ENCODE data around the gene TAF4. TPM values are rescaled to one million over a fixed set of nuclear protein-coding genes. Genes with fewer than 3 reads are reported as not detected.

Gene TAF4
- total and polyA plus RNA-seq, 2 of the 13 experiments (the other 11 are each of a cell fraction or from before 2014, with no cell fraction given), result 5.9 to 12.0 TPM

DNA sequence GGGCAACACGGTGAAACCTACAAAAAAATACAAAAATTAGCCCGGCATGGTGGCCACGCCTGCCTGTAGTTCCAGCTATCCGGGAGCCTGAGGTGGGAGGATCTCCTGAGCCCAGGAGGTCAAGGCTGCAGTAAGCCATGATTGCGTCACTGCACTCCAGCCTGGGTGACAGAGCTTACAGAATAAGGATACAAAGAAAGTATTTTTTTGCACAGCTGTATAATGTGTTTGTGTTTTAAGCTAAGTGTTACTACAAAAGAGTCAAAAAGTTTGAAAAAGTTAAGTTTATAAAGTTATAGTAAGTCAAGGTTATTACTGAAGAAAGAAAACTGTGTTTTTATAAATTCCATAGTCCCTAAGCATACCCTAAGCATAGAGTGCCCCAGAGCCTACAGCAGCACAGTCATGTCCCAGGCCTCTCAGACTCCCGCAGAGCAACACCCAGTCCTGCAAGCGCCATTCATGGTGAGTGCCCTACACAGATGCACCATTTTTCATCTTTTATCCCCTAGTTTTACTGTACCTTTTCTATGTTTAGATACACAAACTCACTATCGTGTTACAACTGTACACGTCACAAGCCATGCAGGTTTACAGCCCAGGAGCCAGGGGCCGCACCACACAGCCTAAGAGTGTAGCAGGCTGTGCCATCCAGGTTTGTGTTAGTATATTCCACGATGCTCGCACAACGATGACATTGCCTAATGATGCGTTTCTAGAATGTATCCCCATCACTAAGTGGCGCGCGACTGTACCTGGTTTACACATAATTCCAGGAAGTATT, 22.4 kb downstream of the TAF4 start (continued):
- TF ChIP-seq, protein P1, sequence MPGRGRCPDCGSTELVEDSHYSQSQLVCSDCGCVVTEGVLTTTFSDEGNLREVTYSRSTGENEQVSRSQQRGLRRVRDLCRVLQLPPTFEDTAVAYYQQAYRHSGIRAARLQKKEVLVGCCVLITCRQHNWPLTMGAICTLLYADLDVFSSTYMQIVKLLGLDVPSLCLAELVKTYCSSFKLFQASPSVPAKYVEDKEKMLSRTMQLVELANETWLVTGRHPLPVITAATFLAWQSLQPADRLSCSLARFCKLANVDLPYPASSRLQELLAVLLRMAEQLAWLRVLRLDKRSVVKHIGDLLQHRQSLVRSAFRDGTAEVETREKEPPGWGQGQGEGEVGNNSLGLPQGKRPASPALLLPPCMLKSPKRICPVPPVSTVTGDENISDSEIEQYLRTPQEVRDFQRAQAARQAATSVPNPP (CRISPR knock-in tag; IDR thresholded peaks at IDR 0.05), result no peak
- peak; percentile 88 for TF ChIP-seq NR2F2 (IDR thresholded peaks at IDR 0.05; ENCODE audit: borderline replicate concordance, low read depth)
- TF ChIP-seq, protein P2, sequence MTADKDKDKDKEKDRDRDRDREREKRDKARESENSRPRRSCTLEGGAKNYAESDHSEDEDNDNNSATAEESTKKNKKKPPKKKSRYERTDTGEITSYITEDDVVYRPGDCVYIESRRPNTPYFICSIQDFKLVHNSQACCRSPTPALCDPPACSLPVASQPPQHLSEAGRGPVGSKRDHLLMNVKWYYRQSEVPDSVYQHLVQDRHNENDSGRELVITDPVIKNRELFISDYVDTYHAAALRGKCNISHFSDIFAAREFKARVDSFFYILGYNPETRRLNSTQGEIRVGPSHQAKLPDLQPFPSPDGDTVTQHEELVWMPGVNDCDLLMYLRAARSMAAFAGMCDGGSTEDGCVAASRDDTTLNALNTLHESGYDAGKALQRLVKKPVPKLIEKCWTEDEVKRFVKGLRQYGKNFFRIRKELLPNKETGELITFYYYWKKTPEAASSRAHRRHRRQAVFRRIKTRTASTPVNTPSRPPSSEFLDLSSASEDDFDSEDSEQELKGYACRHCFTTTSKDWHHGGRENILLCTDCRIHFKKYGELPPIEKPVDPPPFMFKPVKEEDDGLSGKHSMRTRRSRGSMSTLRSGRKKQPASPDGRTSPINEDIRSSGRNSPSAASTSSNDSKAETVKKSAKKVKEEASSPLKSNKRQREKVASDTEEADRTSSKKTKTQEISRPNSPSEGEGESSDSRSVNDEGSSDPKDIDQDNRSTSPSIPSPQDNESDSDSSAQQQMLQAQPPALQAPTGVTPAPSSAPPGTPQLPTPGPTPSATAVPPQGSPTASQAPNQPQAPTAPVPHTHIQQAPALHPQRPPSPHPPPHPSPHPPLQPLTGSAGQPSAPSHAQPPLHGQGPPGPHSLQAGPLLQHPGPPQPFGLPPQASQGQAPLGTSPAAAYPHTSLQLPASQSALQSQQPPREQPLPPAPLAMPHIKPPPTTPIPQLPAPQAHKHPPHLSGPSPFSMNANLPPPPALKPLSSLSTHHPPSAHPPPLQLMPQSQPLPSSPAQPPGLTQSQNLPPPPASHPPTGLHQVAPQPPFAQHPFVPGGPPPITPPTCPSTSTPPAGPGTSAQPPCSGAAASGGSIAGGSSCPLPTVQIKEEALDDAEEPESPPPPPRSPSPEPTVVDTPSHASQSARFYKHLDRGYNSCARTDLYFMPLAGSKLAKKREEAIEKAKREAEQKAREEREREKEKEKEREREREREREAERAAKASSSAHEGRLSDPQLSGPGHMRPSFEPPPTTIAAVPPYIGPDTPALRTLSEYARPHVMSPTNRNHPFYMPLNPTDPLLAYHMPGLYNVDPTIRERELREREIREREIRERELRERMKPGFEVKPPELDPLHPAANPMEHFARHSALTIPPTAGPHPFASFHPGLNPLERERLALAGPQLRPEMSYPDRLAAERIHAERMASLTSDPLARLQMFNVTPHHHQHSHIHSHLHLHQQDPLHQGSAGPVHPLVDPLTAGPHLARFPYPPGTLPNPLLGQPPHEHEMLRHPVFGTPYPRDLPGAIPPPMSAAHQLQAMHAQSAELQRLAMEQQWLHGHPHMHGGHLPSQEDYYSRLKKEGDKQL (CRISPR knock-in tag; IDR thresholded peaks at IDR 0.05; ENCODE audit: low read depth), result no peak
- TF ChIP-seq KLF11 (CRISPR knock-in tag; IDR thresholded peaks at IDR 0.05), result no peak
- TF ChIP-seq, protein P3, sequence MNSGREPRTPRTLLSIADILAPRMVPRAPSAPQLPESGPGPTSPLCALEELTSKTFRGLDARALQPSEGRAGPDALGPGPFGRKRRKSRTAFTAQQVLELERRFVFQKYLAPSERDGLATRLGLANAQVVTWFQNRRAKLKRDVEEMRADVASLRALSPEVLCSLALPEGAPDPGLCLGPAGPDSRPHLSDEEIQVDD (CRISPR knock-in tag; IDR thresholded peaks at IDR 0.05; ENCODE audit: borderline replicate concordance), result no peak
- no peak for TF ChIP-seq ZNF296 (CRISPR knock-in tag; conservative IDR thresholded peaks at IDR 0.05)
- no peak for TF ChIP-seq MED8 (CRISPR knock-in tag; IDR thresholded peaks at IDR 0.05; ENCODE audit: insufficient replicate concordance)
- TF ChIP-seq, protein P4, sequence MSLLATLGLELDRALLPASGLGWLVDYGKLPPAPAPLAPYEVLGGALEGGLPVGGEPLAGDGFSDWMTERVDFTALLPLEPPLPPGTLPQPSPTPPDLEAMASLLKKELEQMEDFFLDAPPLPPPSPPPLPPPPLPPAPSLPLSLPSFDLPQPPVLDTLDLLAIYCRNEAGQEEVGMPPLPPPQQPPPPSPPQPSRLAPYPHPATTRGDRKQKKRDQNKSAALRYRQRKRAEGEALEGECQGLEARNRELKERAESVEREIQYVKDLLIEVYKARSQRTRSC (CRISPR knock-in tag; IDR thresholded peaks at IDR 0.05; ENCODE audit: low read depth), result no peak
- TF ChIP-seq SNAI1 (CRISPR knock-in tag; IDR thresholded peaks at IDR 0.05; ENCODE audit: borderline replicate concordance), result no peak
- no peak for TF ChIP-seq RNF2 (conservative IDR thresholded peaks at IDR 0.05; ENCODE audit: low read depth)
- TF ChIP-seq ZFP36 (IDR thresholded peaks at IDR 0.05; ENCODE audit: borderline replicate concordance, low read depth, low read length, partially characterized antibody), result no peak
- no peak for TF ChIP-seq GZF1 (CRISPR knock-in tag; IDR thresholded peaks at IDR 0.05)
- peak; percentile 55; the same call in 1 of the 2 replicates for TF ChIP-seq GFI1 (CRISPR knock-in tag; IDR thresholded peaks at IDR 0.05; ENCODE audit: borderline replicate concordance)
- no peak for TF ChIP-seq ZC3H13 (CRISPR knock-in tag; IDR thresholded peaks at IDR 0.05)
- TF ChIP-seq ZNF101 (CRISPR knock-in tag; IDR thresholded peaks at IDR 0.05; ENCODE audit: borderline replicate concordance, low read depth), result no peak
- no peak for TF ChIP-seq EHMT2 (IDR thresholded peaks at IDR 0.05; ENCODE audit: borderline replicate concordance, low read depth, low read length)
- no peak for TF ChIP-seq SOX13 (IDR thresholded peaks at IDR 0.05)
- TF ChIP-seq SOX13 (CRISPR knock-in tag; conservative IDR thresholded peaks at IDR 0.05 in 1 of 2, IDR thresholded peaks at IDR 0.05 in 1 of 2), result peak in 1 of 2 experiments; percentile 78; a peak in 2 of 4 replicates
- no peak; the same call in 1 of the 2 replicates for TF ChIP-seq ATF1 (CRISPR knock-in tag; IDR thresholded peaks at IDR 0.05)
- TF ChIP-seq SKI (IDR thresholded peaks at IDR 0.05; ENCODE audit: partially characterized antibody), result peak; percentile 69
- TF ChIP-seq, protein P5, sequence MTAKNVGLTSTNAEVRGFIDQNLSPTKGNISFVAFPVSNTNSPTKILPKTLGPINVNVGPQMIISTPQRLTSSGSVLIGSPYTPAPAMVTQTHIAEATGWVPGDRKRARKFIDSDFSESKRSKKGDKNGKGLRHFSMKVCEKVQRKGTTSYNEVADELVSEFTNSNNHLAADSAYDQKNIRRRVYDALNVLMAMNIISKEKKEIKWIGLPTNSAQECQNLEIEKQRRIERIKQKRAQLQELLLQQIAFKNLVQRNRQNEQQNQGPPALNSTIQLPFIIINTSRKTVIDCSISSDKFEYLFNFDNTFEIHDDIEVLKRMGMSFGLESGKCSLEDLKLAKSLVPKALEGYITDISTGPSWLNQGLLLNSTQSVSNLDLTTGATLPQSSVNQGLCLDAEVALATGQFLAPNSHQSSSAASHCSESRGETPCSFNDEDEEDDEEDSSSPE (CRISPR knock-in tag; IDR thresholded peaks at IDR 0.05), result no peak

All from HepG2 (cell line).